Psoas muscle (tissue), 8 donors: ENCODE results near the gene ST6GALNAC3. TPM values are rescaled to one million over a fixed set of nuclear protein-coding genes. Genes with fewer than 3 reads are reported as not detected.

Source experiments
- ATAC-seq, 4 donors: fragments of 200-7000 bp; cut with Tn5 transposase; one replicate each; pipeline ENCODE4 v1.9.1; 2020; ENCODE audit warnings: moderate library complexity in 3 of 4, mild to moderate bottlenecking in 2 of 4
- DNase-seq, 2 donors: peaks; one replicate each; pipeline ENCODE4 v3.0.0-alpha.2; 2020
- H3K27ac ChIP-seq: fragments of 200-600 bp; one replicate; pipeline ENCODE4 v1.8.0; 2022
- H3K27me3 ChIP-seq, 3 donors: fragments of 200-600 bp in 1 of 3; one replicate each; pipeline versions ENCODE4 v1.6.1 to v1.8.0; 2013 to 2022; ENCODE audit warnings: low read length in 2 of 3, mild to moderate bottlenecking in 2 of 3, moderate library complexity in 1 of 3; ENCODE audit not compliant: insufficient read depth in 3 of 3
- H3K36me3 ChIP-seq, 2 donors: fragments of 200-600 bp in 1 of 2; one replicate each; pipeline versions ENCODE4 v1.6.1 to v1.8.0; 2013 to 2022; ENCODE audit warnings: low read depth in 1 of 2, mild to moderate bottlenecking in 1 of 2, moderate library complexity in 1 of 2; ENCODE audit not compliant: insufficient read depth in 1 of 2
- H3K4me1 ChIP-seq: fragments of 200-600 bp; one replicate; pipeline ENCODE4 v1.8.0; 2022
- H3K4me3 ChIP-seq: fragments of 200-600 bp; one replicate; pipeline ENCODE4 v1.8.0; 2022; ENCODE audit warnings: mild to moderate bottlenecking
- H3K9me3 ChIP-seq: fragments of 200-600 bp; one replicate; pipeline ENCODE4 v1.8.0; 2022
- whole genome bisulfite sequencing, 3 donors: extraction: QIAGEN DNeasy Blood & Tissue Kit; methylation state at CpG; one replicate each; pipeline versions ENCODE4 v1.1.6 to v1.1.7; 2013; 5-methylcytosine and 5-hydroxymethylcytosine counted together
- intact Hi-C, 2 donors: fragments of 100-400 bp; cut with DNase I; formaldehyde crosslinking; loops; one replicate each; pipeline versions ENCODE4 v1.11.0 to v1.14.2; 2022
- polyA plus RNA-seq, 3 donors: library from polyadenylated mRNA; stranded (reverse); fragments of 200-250 nt; gene quantifications; one replicate each; pipeline ENCODE4 v1.2.3, GENCODE V29; 2013
- total RNA-seq, 4 donors: library from RNA; stranded (reverse); fragmentation: NEBNext Ultra II Directional in 2 of 4; extraction: Animal tissue kit (Norgen Biotek cat#: 25700) in 2 of 4; gene quantifications; one replicate each; pipeline versions ENCODE4 v1.2.1 to v1.2.4, GENCODE V29; 2021 to 2023
- TF ChIP-seq, protein P1 (sequence below): fragments of 200-600 bp; IDR thresholded peaks from one replicate; pipeline ENCODE4 v1.8.0; 2022; ENCODE audit warnings: antibody characterized with exemption
- donor health status: healthy with polysubstance abuse.
- donor health status: DM: no; HTN: no; CAD: no; lungs with moderate emphysema.
- donor health status: Bipolar disorder and iron deficiency.
- donor health status: healthy.
- donor health status: DM: yes; HTN: yes; CAD: no.
- donor health status: DM: no; HTN: no; CAD: no.
- donor health status: DM: no; HTN: no; CAD: no.
- donor health status: DM: yes; HTN: yes; CAD: no.

ST6GALNAC3 gene
- total and polyA plus RNA-seq, 7 donors, result 1.3 to 5.4 (median 2.3) TPM

DNA sequence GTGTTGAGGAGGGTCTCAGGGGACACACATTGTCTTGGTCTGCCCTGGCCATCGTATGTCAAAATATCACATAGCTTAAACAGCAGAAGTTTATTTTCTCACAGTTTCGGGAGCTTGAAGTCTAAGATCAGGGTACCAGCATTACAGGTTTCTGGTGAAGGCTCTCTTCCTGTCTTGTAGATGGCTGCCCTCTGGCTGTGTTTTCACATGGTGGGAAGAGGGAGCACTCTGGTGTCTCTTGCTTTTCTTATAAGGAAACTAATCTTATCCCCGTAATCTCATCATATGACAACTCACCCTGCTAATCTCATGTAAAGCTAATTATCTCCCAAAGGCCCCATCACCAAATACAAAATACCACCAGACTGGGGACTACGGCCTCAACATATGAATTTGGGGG lies 545.8 kb downstream of the ST6GALNAC3 start:
- 87 to 91% (median 89%) methylated on average over 4 of the region's 4 CpGs for WGBS, 3 donors

GRCh38 chr1:76622774-76623528 lies 548.4 kb downstream of the ST6GALNAC3 start:
- intact Hi-C loops, result no loop called here
- Histone ChIP-seq H3K4me3 (no peak overlapping the region), H3K9me3 (no peaks in the 10 kb centered on the region), H3K36me3 (no peaks in the 10 kb centered on the region), H3K27ac (no peak overlapping the region), H3K27me3 (no peaks in the 10 kb centered on the region), H3K4me1 (no peaks in the 10 kb centered on the region)
- ATAC-seq (no peak), DNase-seq (no peak)
- 64 to 67% (median 66%) methylated on average over 7 of the region's 7 CpGs for WGBS, 3 donors
- TF ChIP-seq, protein P1, sequence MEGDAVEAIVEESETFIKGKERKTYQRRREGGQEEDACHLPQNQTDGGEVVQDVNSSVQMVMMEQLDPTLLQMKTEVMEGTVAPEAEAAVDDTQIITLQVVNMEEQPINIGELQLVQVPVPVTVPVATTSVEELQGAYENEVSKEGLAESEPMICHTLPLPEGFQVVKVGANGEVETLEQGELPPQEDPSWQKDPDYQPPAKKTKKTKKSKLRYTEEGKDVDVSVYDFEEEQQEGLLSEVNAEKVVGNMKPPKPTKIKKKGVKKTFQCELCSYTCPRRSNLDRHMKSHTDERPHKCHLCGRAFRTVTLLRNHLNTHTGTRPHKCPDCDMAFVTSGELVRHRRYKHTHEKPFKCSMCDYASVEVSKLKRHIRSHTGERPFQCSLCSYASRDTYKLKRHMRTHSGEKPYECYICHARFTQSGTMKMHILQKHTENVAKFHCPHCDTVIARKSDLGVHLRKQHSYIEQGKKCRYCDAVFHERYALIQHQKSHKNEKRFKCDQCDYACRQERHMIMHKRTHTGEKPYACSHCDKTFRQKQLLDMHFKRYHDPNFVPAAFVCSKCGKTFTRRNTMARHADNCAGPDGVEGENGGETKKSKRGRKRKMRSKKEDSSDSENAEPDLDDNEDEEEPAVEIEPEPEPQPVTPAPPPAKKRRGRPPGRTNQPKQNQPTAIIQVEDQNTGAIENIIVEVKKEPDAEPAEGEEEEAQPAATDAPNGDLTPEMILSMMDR, result no peak

More for the DNA sequence above, 545.8 kb downstream of the ST6GALNAC3 start:
- no peaks in the 10 kb centered on the region for H3K27me3 ChIP-seq
- intact Hi-C loops, result no loop called here
- no peak for DNase-seq
- TF ChIP-seq, protein P1, result no peak
- ATAC-seq, result no peak
- H3K4me3 ChIP-seq, result no peak overlapping the region
- no peak overlapping the region for H3K27ac ChIP-seq
- no peaks in the 10 kb centered on the region for H3K9me3 ChIP-seq
- H3K36me3 ChIP-seq, result no peaks in the 10 kb centered on the region
- no peaks in the 10 kb centered on the region for H3K4me1 ChIP-seq

- H3K27me3 ChIP-seq, result no peaks in the 10 kb centered on the region
- intact Hi-C loops, result no loop called here
- WGBS, 3 donors, result 81 to 88% (median 85%) methylated on average over 2 of the region's 2 CpGs
- H3K9me3 ChIP-seq, result no peaks in the 10 kb centered on the region
- no peaks in the 10 kb centered on the region for H3K4me1 ChIP-seq
- H3K4me3 ChIP-seq, result no peak overlapping the region
- no peak overlapping the region for H3K27ac ChIP-seq
- TF ChIP-seq, protein P1, result no peak
- DNase-seq, result no peak
- H3K36me3 ChIP-seq, result no peaks in the 10 kb centered on the region
- ATAC-seq, result no peak
Observed at GRCh38 chr1:76625886-76626678, 551.5 kb downstream of the ST6GALNAC3 start.

DNA sequence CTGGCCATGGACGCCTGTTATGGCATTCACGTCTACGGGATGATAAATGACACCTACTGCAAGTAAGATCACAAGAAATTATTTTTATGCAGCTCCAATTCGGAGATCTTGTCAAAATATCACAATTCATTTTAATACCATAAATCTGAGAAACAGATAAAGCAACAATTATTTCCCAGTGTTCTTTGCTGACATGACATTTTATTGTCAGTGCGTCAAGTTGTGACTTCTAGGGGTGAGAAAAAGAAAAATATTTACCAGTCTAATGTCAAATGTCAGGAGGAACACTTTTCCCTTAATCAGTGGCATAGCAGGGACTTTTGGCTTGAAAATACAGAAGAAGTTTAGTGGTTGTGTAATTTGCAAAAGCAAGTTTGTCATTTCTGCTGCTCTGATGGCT lies 553.0 kb downstream of the ST6GALNAC3 start:
- Histone ChIP-seq H3K4me3 (no peak overlapping the region), H3K9me3 (no peaks in the 10 kb centered on the region), H3K27me3 (no peaks in the 10 kb centered on the region), H3K4me1 (no peaks in the 10 kb centered on the region), H3K27ac (no peak overlapping the region), H3K36me3 (no peaks in the 10 kb centered on the region)
- ATAC-seq (no peak), DNase-seq (no peak)
- TF ChIP-seq, protein P1, result no peak
- WGBS, 3 donors, result 92 to 94% (median 93%) methylated on average over 5 of the region's 5 CpGs
- intact Hi-C loops, result no loop called here
